Keratinocyte (primary cell): ENCODE results near the gene ERG.

Experiments used
- EZH2 ChIP-seq: IDR thresholded peaks from one replicate; pipeline ENCODE4 v1.6.1; 2012; ENCODE audit warnings: inconsistent platforms, mild to moderate bottlenecking, low read length, moderate library complexity
- TF ChIP-seq, protein P1 (sequence below), 3 experiments: IDR thresholded peaks in 1 of 3; conservative IDR thresholded peaks in 1 of 3; optimal IDR thresholded peaks in 1 of 3; 2 replicates in 2 of 3; 3 replicates in 1 of 3; pipeline versions ENCODE3 to v1.5.1; 2011; ENCODE audit warnings: low read length in 3 of 3, mild to moderate bottlenecking in 3 of 3, moderate library complexity in 2 of 3, control low read depth in 1 of 3, inconsistent platforms in 1 of 3; ENCODE audit not compliant: insufficient read depth in 2 of 3; ENCODE audit errors: extremely low read depth in 1 of 3

DNA sequence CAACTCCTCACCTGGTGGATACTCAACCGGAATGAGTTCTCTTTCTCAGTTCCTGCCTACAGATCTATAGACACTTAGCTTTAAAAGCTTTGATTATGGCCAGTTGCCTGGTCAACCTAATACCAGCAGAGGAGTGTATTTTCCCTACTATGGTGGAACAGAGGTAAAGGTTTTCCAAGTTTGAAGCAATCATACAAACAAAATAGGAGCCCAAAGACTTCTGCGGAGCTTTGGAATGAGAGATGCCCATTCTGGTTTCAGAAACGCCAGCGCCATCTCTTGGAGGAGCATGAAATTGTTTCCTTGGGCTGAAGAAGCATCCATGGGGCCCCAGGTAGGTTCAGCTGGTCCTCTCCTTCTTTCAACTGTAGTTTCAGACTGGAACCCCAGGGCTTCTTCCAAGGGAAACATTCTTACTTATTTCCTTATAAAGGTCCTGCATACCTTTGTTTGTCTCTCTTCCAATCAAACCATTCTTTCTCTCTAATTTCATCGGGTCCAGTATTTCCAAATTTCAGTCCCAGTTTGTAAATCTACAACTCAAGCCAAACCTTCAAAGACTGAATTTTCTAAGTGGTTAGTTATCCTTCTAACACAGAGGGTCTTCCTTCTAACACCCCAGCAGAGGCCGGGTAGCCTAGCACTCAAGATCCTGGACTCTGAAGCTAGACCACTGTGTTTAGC, 145.6 kb downstream of the ERG start:
- TF ChIP-seq, protein P1, sequence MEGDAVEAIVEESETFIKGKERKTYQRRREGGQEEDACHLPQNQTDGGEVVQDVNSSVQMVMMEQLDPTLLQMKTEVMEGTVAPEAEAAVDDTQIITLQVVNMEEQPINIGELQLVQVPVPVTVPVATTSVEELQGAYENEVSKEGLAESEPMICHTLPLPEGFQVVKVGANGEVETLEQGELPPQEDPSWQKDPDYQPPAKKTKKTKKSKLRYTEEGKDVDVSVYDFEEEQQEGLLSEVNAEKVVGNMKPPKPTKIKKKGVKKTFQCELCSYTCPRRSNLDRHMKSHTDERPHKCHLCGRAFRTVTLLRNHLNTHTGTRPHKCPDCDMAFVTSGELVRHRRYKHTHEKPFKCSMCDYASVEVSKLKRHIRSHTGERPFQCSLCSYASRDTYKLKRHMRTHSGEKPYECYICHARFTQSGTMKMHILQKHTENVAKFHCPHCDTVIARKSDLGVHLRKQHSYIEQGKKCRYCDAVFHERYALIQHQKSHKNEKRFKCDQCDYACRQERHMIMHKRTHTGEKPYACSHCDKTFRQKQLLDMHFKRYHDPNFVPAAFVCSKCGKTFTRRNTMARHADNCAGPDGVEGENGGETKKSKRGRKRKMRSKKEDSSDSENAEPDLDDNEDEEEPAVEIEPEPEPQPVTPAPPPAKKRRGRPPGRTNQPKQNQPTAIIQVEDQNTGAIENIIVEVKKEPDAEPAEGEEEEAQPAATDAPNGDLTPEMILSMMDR (optimal IDR thresholded peaks at IDR 0.05 in 1 of 3, IDR thresholded peaks at IDR 0.05 in 1 of 3, conservative IDR thresholded peaks at IDR 0.05 in 1 of 3; ENCODE audit: extremely low read depth in 1 of 3, insufficient read depth in 2 of 3, low read length in 3 of 3), result peak; percentile 79 to 88 (median 86)
- TF ChIP-seq EZH2, result no peak
